ENCODE measurements around the gene HOTAIR.

DNA sequence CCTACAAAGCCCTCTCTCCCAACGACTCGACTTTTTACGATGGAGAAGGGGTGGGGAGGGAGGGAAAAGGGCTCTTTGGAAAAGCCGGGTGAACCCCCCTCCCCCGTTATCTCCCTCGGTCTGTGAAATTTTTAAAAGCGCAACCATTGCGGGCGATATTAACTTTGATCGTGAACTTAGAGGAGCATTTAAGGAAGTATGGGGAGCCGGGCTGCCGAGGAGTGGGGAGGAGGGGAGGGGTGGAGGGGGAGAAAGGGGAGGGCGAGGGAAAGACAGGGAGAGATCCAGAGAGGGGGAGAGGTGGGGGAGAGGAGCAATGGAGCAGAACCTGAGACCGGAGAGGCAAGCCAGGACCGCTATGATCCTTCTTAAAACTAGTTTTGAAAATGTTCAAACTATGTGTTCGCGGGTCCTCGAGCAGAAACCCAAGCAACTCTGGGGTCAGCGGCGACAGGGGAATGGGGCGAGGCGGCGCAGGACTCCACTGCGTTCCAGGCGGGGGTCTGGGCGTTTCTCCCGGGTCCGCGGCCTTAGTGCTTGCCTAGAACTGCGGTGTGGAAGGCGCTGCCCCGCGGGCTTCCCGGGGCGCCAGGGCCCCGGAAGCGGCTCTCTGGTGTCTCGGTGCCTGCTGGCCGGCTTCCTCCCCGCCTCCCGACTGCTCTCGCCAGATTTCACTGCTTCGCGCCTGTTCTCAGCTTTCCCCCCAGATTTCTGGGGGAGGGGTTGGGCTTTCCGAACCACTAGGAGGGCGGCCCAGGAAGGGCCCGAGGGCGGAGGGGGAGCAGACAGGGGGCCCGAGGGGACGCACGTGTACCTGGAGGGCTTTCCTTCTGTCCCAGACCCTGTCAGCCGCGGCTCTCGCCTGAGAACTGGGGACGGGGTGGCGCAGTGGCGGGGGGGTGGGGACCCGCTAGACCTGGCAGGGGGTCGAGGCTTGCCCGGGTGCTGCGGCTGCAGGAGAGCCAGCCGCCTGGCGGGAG lies at the start of gene HOTAIR:
- no peak for TF ChIP-seq FOXK2 (IDR thresholded peaks at IDR 0.05)
- no peak for TF ChIP-seq BHLHE40 (IDR thresholded peaks at IDR 0.05; ENCODE audit: borderline replicate concordance)

All from HEK293T (cell line).